HL-60 (cell line): ENCODE data around the gene SLC6A9.

Experiments used
- GABPA ChIP-seq: IDR thresholded peaks from 2 replicates; pipeline ENCODE4 v1.6.1; 2012; ENCODE audit warnings: low read depth
- TF ChIP-seq, protein P1 (sequence below): IDR thresholded peaks from one replicate; pipeline ENCODE4 v1.5.1; 2011; ENCODE audit warnings: low read length, control low read depth, inconsistent platforms; ENCODE audit not compliant: insufficient read depth

DNA sequence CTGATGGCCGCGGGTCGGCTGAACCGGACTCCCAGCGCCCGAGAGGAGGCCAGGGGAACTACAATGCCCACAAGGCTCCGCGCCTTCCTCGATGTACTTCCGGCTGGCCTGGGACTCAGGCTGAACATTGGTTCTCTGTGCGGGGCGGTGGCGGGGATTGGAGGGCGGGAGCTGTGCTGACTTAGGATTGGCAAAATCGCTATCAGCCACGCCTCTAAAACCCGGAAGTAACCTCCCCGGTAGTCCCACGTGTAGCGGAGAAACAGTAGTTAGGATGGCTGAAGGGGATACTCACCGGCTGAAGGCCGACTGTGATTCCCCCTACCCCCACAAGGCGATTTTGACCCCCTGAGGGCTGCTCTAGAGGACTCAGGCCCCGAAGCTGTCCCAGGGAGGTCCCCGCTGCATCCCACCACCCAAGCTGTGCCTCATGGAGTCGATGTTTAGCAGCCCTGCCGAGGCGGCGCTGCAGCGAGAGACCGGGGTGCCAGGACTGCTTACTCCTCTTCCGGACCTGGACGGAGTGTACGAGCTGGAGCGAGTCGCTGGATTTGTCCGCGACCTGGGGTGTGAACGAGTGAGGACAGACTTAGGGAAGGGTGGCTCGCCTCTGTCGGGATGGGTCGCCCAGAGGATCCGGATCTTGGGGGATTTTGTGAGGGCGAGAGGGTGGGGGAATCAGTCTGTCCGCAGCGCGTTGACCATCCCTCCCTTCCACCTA is 61.4 kb downstream of the SLC6A9 start, which contains the start of gene DPH2:
- TF ChIP-seq, protein P1, sequence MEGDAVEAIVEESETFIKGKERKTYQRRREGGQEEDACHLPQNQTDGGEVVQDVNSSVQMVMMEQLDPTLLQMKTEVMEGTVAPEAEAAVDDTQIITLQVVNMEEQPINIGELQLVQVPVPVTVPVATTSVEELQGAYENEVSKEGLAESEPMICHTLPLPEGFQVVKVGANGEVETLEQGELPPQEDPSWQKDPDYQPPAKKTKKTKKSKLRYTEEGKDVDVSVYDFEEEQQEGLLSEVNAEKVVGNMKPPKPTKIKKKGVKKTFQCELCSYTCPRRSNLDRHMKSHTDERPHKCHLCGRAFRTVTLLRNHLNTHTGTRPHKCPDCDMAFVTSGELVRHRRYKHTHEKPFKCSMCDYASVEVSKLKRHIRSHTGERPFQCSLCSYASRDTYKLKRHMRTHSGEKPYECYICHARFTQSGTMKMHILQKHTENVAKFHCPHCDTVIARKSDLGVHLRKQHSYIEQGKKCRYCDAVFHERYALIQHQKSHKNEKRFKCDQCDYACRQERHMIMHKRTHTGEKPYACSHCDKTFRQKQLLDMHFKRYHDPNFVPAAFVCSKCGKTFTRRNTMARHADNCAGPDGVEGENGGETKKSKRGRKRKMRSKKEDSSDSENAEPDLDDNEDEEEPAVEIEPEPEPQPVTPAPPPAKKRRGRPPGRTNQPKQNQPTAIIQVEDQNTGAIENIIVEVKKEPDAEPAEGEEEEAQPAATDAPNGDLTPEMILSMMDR, result no peak
- peak; percentile 94 for TF ChIP-seq GABPA
